GM13976 (cell line): ENCODE results near the gene PTPN4.
"Not testable (repeated sequence)": the region's sequence is repeated elsewhere in the genome, so short reads cannot be mapped to it uniquely, and the experiment has no call there.

ENCODE experiments used
- DNase-seq: peaks from one replicate; pipeline ENCODE4 v3.0.0; 2012; ENCODE audit warnings: low spot score
- CTCF ChIP-seq: IDR thresholded peaks from 2 replicates; pipeline ENCODE4 v1.5.1; 2012; ENCODE audit warnings: borderline replicate concordance, mild to moderate bottlenecking; ENCODE audit not compliant: insufficient read depth; ENCODE audit errors: extremely low read depth, missing control alignments, control extremely low read depth
- in situ Hi-C: fragments of 300-500 bp; cut with MboI; formaldehyde crosslinking; loops from one replicate; pipeline ENCODE4 v1.12.0; 2022; ENCODE audit warnings: low sequenced_read_pairs, mixed read lengths, inconsistent platforms; ENCODE audit not compliant: unreplicated experiment

PTPN4 gene

DNA sequence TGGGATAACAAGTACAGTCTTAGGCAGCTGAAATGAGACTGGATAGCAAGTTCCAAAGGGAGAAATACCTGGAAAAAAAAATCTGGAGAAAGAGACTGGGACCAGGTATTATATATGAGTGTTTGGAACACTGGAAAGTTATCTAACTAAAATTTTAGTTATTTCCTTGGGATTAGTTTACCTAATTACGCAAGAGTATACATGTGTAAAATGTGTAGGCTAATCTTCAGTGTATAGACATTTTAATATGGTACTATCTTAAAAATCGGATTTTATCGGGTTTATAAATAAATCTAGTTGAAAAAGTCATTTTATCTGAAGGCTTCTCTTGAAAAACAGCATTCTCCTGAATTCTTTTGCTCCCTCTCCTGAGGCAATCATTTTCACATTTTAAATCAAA lies 257.1 kb downstream of the PTPN4 start:
- DNase-seq: no peak
- no peak for TF ChIP-seq CTCF
- in situ Hi-C loops: no loop called here

GRCh38 chr2:120017201-120017600 lies 257.5 kb downstream of the PTPN4 start:
- DNase-seq: no peak
- no peak for TF ChIP-seq CTCF
- in situ Hi-C loops: no loop called here

- in situ Hi-C loops: no loop called here
- no peak for DNase-seq
- TF ChIP-seq CTCF: no peak
Measured at GRCh38 chr2:120018549-120018948, 258.8 kb downstream of the PTPN4 start.

DNA sequence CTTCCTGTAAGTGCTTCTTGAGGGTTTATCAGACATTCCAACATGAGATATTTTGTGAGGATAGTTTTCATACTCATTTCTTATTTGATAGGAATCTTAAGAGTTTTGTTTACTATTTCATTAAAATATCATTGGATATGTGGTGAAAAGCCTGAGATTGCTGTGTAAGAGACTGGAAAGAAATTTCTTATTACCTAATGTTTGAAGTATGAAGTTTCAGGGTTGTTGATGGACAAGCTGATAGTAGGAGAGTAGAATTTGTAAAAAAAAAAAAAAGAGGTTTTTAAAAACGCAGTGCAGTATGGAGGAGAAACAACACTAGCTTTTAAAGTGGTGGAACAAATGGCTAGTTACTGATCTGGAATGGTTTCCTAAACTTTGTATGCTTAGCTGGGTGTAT lies 260.8 kb downstream of the PTPN4 start:
- DNase-seq: no peak
- in situ Hi-C loops: no loop called here
- no peak for TF ChIP-seq CTCF

DNA sequence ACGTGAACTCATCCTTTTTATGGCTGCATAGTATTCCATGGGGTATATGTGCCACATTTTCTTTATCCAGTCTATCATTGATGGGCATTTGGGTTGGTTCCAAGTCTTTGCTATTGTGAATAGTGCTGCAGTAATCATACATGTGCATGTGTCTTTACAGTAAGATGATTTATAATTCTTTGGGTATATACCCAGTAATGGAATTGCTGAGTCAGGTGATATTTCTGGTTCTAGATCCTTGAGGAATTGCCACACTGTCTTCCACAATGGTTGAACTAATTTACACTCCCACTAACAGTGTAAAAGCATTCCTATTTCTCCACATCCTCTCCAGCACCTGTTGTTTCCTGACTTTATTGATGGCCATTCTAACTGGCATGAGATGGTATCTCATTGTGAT lies 262.8 kb downstream of the PTPN4 start:
- DNase-seq, in situ Hi-C loops: not testable (repeated sequence)

DNA sequence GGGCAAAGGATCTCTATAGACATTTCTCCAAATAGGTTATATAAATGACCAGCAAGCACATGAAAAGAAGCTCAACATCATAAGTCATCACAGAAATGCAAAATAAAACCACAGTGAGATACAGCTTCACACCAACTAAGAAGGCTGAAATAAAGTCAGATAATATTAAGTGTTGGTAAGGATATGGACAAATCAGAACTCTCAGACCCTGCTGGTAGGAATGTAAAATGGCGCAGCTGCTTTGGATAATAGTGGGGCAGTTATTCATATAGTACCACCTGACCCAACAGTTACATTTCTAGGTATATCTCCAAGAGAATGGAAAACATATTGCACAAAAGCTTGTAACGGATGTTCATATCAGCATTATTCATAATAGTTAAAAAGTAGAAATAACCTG lies 267.2 kb downstream of the PTPN4 start:
- no peak for TF ChIP-seq CTCF
- no peak for DNase-seq

DNA sequence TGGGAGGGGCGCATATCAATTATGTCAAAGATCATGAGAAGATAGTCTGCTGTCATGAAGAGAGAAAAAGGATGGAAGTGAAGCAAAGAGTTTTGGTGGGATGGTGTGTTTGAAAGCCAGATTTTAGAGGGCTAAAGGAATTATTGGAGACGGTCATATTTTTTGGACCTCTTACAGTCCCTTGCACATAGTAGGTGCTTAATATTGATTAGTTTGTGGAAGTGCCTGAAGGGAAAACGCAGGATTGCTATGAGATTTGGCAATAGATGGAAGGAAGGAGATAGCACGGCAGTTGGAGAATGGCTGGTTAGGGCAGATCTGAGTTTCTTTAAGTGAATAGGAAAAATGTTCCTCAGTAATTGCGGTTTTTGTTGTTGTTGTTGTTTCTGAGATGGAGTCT lies 269.1 kb downstream of the PTPN4 start:
- TF ChIP-seq CTCF: no peak
- DNase-seq: no peak
- in situ Hi-C loops: no loop called here

More for the DNA sequence above, 267.2 kb downstream of the PTPN4 start:
- in situ Hi-C loops: no loop called here
